Nephron progenitor cell (in vitro differentiated cells): ENCODE data around the gene VPS8.
"Not testable (repeated sequence)": the region's sequence is repeated elsewhere in the genome, so short reads cannot be mapped to it uniquely, and the experiment has no call there.

ENCODE experiments used
- DNase-seq: peaks from one replicate; pipeline ENCODE4 v3.0.0; 2021
- H3K27ac Mint-ChIP-seq: 2 replicates; pipeline ENCODE4 v1.8.0; 2021; ENCODE audit warnings: mild to moderate bottlenecking, moderate library complexity, mixed read lengths
- H3K27me3 Mint-ChIP-seq: 2 replicates; pipeline ENCODE4 v1.8.0; 2021; ENCODE audit warnings: mild to moderate bottlenecking, low read depth, mixed read lengths; ENCODE audit not compliant: poor library complexity
- H3K36me3 Mint-ChIP-seq: 2 replicates; pipeline ENCODE4 v1.8.0; 2021; ENCODE audit warnings: low read depth, mixed read lengths
- H3K4me1 Mint-ChIP-seq: 2 replicates; pipeline ENCODE4 v1.8.0; 2021; ENCODE audit warnings: mixed read lengths
- H3K4me3 Mint-ChIP-seq: 2 replicates; pipeline ENCODE4 v1.8.0; 2021; ENCODE audit warnings: mild to moderate bottlenecking, moderate library complexity, mixed read lengths
- H3K9me3 Mint-ChIP-seq: 2 replicates; pipeline ENCODE4 v1.8.0; 2021; ENCODE audit warnings: mild to moderate bottlenecking, moderate library complexity, mixed read lengths
- CTCF ChIP-seq: fragments of 200-600 bp; sonication (generic); IDR thresholded peaks from 2 replicates; pipeline ENCODE4 v1.5.0; 2021; ENCODE audit warnings: antibody characterized with exemption

The VPS8 gene

GRCh38 chr3:185009650-185010049 lies 197.7 kb downstream of the VPS8 start:
- DNase-seq, result no peak
- H3K27me3 Mint-ChIP-seq, result peaks cover 7% of the 10 kb centered on the region
- H3K4me3 Mint-ChIP-seq, result no peak overlapping the region
- H3K9me3 Mint-ChIP-seq, result peaks cover 62% of the 10 kb centered on the region
- H3K27ac Mint-ChIP-seq, result no peak overlapping the region
- no peaks in the 10 kb centered on the region for H3K4me1 Mint-ChIP-seq
- TF ChIP-seq CTCF, result no peak
- peaks cover 90% of the 10 kb centered on the region for H3K36me3 Mint-ChIP-seq

DNA sequence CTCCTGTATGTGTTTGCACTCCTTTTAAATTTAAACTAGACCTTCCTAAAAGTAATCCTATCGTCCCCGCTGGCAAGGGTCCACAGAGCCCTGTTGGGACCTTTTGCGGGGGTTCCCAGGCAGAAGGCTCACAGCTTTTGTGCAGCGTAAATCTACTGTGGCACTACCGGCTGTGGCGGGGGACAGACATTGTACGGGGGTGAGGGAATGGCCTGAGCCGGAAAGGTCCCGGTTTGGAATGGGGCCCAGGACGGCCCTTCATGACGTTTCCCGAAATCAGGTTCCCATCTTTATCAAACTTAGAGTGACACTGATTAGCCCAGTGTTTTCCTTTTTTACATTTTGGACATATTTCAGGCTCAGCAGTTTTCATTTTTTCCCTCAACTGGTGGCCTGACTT lies 205.6 kb downstream of the VPS8 start:
- H3K4me1 Mint-ChIP-seq, H3K27ac Mint-ChIP-seq, H3K27me3 Mint-ChIP-seq, DNase-seq, H3K4me3 Mint-ChIP-seq: not testable (repeated sequence)
- Mint-ChIP-seq H3K9me3 (peaks cover 40% of the 10 kb centered on the region), H3K36me3 (peaks cover 83% of the 10 kb centered on the region)

GRCh38 chr3:185017996-185018395 lies 206.0 kb downstream of the VPS8 start:
- H3K4me3 Mint-ChIP-seq, H3K27ac Mint-ChIP-seq, DNase-seq, H3K4me1 Mint-ChIP-seq, H3K27me3 Mint-ChIP-seq: not testable (repeated sequence)
- peaks cover 83% of the 10 kb centered on the region for H3K36me3 Mint-ChIP-seq
- peaks cover 36% of the 10 kb centered on the region for H3K9me3 Mint-ChIP-seq

GRCh38 chr3:185021256-185021655 lies 209.3 kb downstream of the VPS8 start:
- no peak for DNase-seq
- Mint-ChIP-seq H3K4me3 (no peak overlapping the region), H3K27me3 (no peaks in the 10 kb centered on the region), H3K27ac (no peak overlapping the region), H3K4me1 (no peaks in the 10 kb centered on the region), H3K9me3 (peaks cover 34% of the 10 kb centered on the region), H3K36me3 (peaks cover 83% of the 10 kb centered on the region)
- TF ChIP-seq CTCF, result no peak

DNA sequence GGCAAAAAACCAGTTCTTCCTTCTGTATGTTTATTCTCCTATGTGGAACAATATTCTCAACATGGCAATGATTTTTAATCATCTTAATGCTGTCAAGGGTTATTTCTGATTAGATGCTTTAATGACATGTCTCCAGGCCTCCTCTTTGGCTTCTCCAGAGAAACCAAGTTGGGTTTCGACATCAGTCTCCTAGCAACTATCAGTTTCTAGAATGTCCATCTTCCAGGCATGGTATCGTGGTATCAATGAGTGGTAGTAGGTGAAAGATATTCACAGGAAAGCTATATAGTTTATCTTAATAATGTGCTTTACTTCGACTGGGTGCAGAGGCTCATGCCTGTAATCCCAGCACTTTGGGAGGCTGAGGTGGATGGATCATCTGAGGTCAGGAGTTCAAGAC lies 212.4 kb downstream of the VPS8 start:
- H3K27ac Mint-ChIP-seq, result no peak overlapping the region
- H3K9me3 Mint-ChIP-seq, result peaks cover 18% of the 10 kb centered on the region
- DNase-seq, result no peak
- H3K4me1 Mint-ChIP-seq, result no peaks in the 10 kb centered on the region
- no peak for TF ChIP-seq CTCF
- H3K4me3 Mint-ChIP-seq, result no peak overlapping the region
- peaks cover 71% of the 10 kb centered on the region for H3K36me3 Mint-ChIP-seq
- no peaks in the 10 kb centered on the region for H3K27me3 Mint-ChIP-seq

DNA sequence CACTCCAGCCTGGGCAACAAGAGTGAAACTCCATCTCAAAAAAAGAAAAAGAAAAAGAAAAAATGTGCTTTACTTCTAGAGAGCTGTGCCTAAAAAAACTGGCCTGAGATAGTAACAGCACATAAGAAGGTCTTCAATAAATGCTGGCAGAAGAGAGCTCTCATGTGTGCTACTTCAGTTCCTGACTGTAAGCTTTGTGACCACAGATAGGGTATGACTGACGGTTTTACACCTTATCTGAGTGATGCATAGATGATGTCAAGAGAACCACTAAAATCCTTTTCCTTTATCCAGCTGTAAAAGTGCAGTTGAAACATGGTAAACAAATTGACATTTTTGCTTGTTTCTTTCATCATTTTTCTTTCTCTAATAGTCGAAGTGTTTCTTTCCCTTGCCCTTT lies 213.0 kb downstream of the VPS8 start:
- H3K9me3 Mint-ChIP-seq, result peaks cover 12% of the 10 kb centered on the region
- H3K4me1 Mint-ChIP-seq, result no peaks in the 10 kb centered on the region
- H3K36me3 Mint-ChIP-seq, result peaks cover 67% of the 10 kb centered on the region
- H3K27ac Mint-ChIP-seq, result no peak overlapping the region
- H3K27me3 Mint-ChIP-seq, result no peaks in the 10 kb centered on the region
- no peak overlapping the region for H3K4me3 Mint-ChIP-seq
- no peak for TF ChIP-seq CTCF
- no peak for DNase-seq

- Mint-ChIP-seq H3K9me3 (peaks cover 9% of the 10 kb centered on the region), H3K27me3 (no peaks in the 10 kb centered on the region)
Measured at GRCh38 chr3:185028121-185028520, 216.2 kb downstream of the VPS8 start.

More at GRCh38 chr3:185028121-185028520, 216.2 kb downstream of the VPS8 start:
- H3K27ac Mint-ChIP-seq, result no peak overlapping the region
- no peak for TF ChIP-seq CTCF
- H3K4me3 Mint-ChIP-seq, result no peak overlapping the region
- no peaks in the 10 kb centered on the region for H3K4me1 Mint-ChIP-seq
- peaks cover 68% of the 10 kb centered on the region for H3K36me3 Mint-ChIP-seq
- no peak for DNase-seq
